GM19351 (cell line): ENCODE results near the gene IKZF3.
"Not testable (repeated sequence)": the region's sequence is repeated elsewhere in the genome, so short reads cannot be mapped to it uniquely, and the experiment has no call there.

Experiments used
- ATAC-seq: cut with Tn5 transposase; IDR thresholded peaks from one replicate; pipeline ENCODE4 v1.9.1; 2021; ENCODE audit warnings: mild to moderate bottlenecking, moderate library complexity; ENCODE audit not compliant: unreplicated experiment

Gene IKZF3

GRCh38 chr17:39722104-39722503, 142.0 kb downstream of the IKZF3 start:
- ATAC-seq = no peak

- no peak for ATAC-seq
Observed at GRCh38 chr17:39719563-39720355, 144.4 kb downstream of the IKZF3 start.

GRCh38 chr17:39717660-39718059, 146.5 kb downstream of the IKZF3 start:
- ATAC-seq = no peak

DNA sequence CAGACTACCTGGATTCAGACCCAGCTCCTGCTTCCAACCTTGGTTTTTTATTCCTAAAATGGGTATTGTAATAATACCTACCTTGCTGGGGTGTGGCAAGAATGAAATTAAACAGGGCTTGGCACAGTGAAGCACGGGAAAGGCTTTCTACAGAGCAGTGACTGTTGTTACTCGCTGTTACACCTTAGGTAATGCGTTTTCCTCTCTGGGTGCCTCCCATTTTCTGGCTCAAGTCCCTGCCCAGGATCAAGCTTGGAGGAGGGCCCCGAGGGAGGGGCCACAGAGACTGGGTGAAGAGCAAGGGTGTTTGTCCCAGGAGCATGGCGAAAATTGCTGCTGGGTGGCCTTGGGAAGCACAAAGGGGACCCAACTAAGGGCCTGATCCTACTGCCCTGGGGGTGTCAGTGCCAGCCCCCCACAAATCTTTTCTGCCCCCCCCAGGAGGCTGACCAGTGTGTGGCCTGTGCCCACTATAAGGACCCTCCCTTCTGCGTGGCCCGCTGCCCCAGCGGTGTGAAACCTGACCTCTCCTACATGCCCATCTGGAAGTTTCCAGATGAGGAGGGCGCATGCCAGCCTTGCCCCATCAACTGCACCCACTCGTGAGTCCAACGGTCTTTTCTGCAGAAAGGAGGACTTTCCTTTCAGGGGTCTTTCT, 147.1 kb downstream of the IKZF3 start:
- no peak for ATAC-seq

GRCh38 chr17:39716073-39716818, 147.9 kb downstream of the IKZF3 start:
- ATAC-seq = no peak

- no peak for ATAC-seq
Observed at GRCh38 chr17:39715375-39716072, 148.6 kb downstream of the IKZF3 start.

- ATAC-seq = no peak
Observed at GRCh38 chr17:39714234-39714633, 149.9 kb downstream of the IKZF3 start.

- ATAC-seq = no peak
Observed at GRCh38 chr17:39711851-39712250, 152.3 kb downstream of the IKZF3 start.

GRCh38 chr17:39711071-39711470, 153.0 kb downstream of the IKZF3 start:
- ATAC-seq = not testable (repeated sequence)

GRCh38 chr17:39709998-39710964, 153.8 kb downstream of the IKZF3 start:
- ATAC-seq = no peak

DNA sequence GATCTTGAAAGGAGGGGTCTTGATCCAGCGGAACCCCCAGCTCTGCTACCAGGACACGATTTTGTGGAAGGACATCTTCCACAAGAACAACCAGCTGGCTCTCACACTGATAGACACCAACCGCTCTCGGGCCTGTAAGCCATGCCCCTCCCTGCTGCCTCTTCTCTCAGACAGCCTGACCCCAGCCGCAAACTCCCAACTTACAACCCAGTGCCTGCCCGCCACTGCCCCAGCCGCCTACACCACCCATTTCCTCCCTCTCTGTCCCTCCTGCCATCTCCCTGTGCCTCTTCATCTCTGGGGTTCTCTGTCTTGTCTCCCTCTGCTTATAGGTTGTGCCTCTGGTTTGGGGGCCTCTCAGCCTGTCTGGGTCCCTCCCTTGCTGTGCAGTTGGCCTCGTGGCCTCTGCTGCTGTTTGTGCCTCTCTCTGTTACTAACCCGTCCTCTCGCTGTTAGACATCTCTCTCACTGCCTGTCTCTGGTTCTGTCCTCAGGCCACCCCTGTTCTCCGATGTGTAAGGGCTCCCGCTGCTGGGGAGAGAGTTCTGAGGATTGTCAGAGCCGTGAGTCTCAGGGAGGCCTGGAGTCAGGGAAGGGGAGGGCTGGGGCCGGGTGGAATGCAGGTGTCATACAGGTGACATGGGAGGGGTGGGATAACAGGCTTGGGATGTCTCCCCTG, 154.7 kb downstream of the IKZF3 start:
- no peak for ATAC-seq
